Panc1 (cell line): ENCODE data around the gene SND1. TPM values are rescaled to one million over a fixed set of nuclear protein-coding genes. Genes with fewer than 3 reads are reported as not detected.

Experiments
- ATAC-seq: fragments of 200-7000 bp; cut with Tn5 transposase; 2 replicates; pipeline ENCODE4 v1.9.1; 2020; ENCODE audit warnings: mild to moderate bottlenecking, moderate library complexity
- BruUV-seq: library from RNA; stranded (reverse); fragments of 400-500 nt; replicated peaks from 2 replicates; lab custom pipeline; 2021; lab: Mats Ljungman, UMichigan
- CTCF ChIA-PET: fragments of 300-600 bp; sonication (Branson Sonifier 250); formaldehyde crosslinking; loops from one replicate; lab custom pipeline; 2022; ENCODE audit warnings: antibody characterized with exemption; lab: Charles Lee
- POLR2A ChIA-PET: fragments of 300-600 bp; sonication (Branson Sonifier 250); formaldehyde crosslinking; loops from one replicate; lab custom pipeline; 2022; ENCODE audit warnings: antibody characterized with exemption; lab: Charles Lee
- DNase-seq: peaks from one replicate; pipeline ENCODE4 v3.0.0-alpha.2; 2010; ENCODE audit warnings: low read depth, low spot score
- H3K27ac ChIP-seq: 2 replicates; pipeline ENCODE4 v1.5.1; 2011; ENCODE audit warnings: mild to moderate bottlenecking, low read length, inconsistent platforms
- H3K27me3 ChIP-seq: fragments of 200-500 bp; sonication (Bioruptor generic); 2 replicates; pipeline ENCODE4 v1.6.0; 2014; ENCODE audit warnings: low read length, inconsistent platforms; ENCODE audit not compliant: control insufficient read depth, insufficient read depth
- H3K36me3 ChIP-seq: fragments of 200-500 bp; sonication (Bioruptor generic); 2 replicates; pipeline ENCODE4 v1.5.1; 2014; ENCODE audit warnings: inconsistent platforms, mild to moderate bottlenecking, low read length, moderate library complexity; ENCODE audit not compliant: control insufficient read depth, insufficient read depth
- H3K4me1 ChIP-seq: 2 replicates; pipeline ENCODE4 v1.5.1; 2011; ENCODE audit warnings: inconsistent platforms, mild to moderate bottlenecking, low read length, moderate library complexity; ENCODE audit not compliant: control insufficient read depth, insufficient read depth
- H3K4me3 ChIP-seq, 2 experiments: 2 replicates each; pipeline ENCODE4 v1.5.1; 2011 to 2012; ENCODE audit warnings: low read depth in 2 of 2, low read length in 2 of 2, mild to moderate bottlenecking in 2 of 2, inconsistent platforms in 1 of 2, moderate library complexity in 1 of 2
- H3K9me3 ChIP-seq: fragments of 200-500 bp; sonication (Bioruptor generic); 2 replicates; pipeline ENCODE4 v1.5.1; 2014; ENCODE audit warnings: low read depth, mild to moderate bottlenecking, inconsistent platforms, low read length, moderate library complexity; ENCODE audit not compliant: control insufficient read depth, insufficient read depth
- POLR2AphosphoS5 ChIP-seq: IDR thresholded peaks from 2 replicates; pipeline ENCODE4 v1.6.1; 2012; ENCODE audit warnings: mild to moderate bottlenecking, low read depth, low read length, moderate library complexity
- REST ChIP-seq, 2 experiments: IDR thresholded peaks; 2 replicates each; pipeline ENCODE4 v1.6.1; 2011 to 2012; ENCODE audit warnings: low read depth in 2 of 2, control low read depth in 1 of 2, low read length in 1 of 2, mild to moderate bottlenecking in 1 of 2, moderate library complexity in 1 of 2; ENCODE audit not compliant: insufficient read depth in 1 of 2
- SIN3A ChIP-seq: IDR thresholded peaks from 2 replicates; pipeline ENCODE4 v1.6.1; 2012; ENCODE audit warnings: low read depth, mild to moderate bottlenecking, low read length, moderate library complexity, borderline replicate concordance; ENCODE audit not compliant: insufficient read depth
- TCF7L2 ChIP-seq: IDR thresholded peaks from 2 replicates; pipeline ENCODE4 v1.6.1; 2011; ENCODE audit warnings: mild to moderate bottlenecking, low read depth, low read length, inconsistent platforms
- in situ Hi-C: cut with HindIII; loops from 2 replicates; pipeline ENCODE4 v1.10.0; 2016; ENCODE audit warnings: low sequenced_read_pairs, low pct_unique_long_range_greater_than_20kb
- intact Hi-C: fragments of 100-400 bp; cut with micrococcal nuclease; formaldehyde crosslinking; loops from one replicate; pipeline ENCODE4 v1.10.0; 2022; ENCODE audit not compliant: unreplicated experiment
- total RNA-seq: library from RNA; stranded (reverse); gene quantifications from one replicate; pipeline ENCODE4 v1.2.1, GENCODE V29; 2021; ENCODE audit not compliant: unreplicated experiment
- TF ChIP-seq, protein P1 (sequence below): fragments of 450-650 bp; IDR thresholded peaks from 2 replicates; pipeline ENCODE4 v1.5.1; 2017; ENCODE audit warnings: mild to moderate bottlenecking

SND1 gene
- total RNA-seq, 1 experiment from 2014 or later = 176 TPM

DNA sequence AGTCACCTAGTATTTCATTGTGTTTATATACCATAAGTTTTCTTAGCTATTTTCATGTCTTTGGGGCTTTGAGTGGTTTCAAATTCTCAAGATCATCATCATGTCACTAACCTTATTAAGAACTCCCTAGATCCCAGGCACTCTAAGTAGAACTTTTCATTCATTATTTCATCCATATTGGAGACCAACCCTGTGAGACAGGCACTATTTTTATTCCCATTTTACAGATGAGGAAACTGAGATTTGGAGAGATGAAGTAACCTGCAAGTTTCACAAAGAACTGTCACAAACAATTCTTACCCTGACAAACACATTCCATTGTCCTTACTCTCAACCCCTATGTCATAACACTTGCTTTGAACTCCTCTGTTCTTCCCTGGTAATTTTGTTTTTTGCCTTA is 13.8 kb upstream of the SND1 start:
- Histone ChIP-seq H3K27ac (no peak overlapping the region), H3K4me1 (no peaks in the 10 kb centered on the region), H3K9me3 (no peaks in the 10 kb centered on the region), H3K27me3 (0 out of 2 replicates have a peak, but pooled peaks cover 2% of the 10 kb centered on the region), H3K4me3 (no peak overlapping the region), H3K36me3 (no peaks in the 10 kb centered on the region)
- in situ Hi-C loops (no loop called here), intact Hi-C loops (no loop called here)
- POLR2A ChIA-PET = no interaction called here
- DNase-seq = no peak
- BruUV-seq = no TSS peak
- CTCF ChIA-PET = no interaction called here
- no peak for TF ChIP-seq POLR2AphosphoS5
- no peak for TF ChIP-seq REST (IDR thresholded peaks at IDR 0.05; ENCODE audit: insufficient read depth in 1 of 2, low read depth in 2 of 2, low read length in 1 of 2)
- TF ChIP-seq SIN3A = no peak
- TF ChIP-seq TCF7L2 = no peak
- TF ChIP-seq, protein P1, sequence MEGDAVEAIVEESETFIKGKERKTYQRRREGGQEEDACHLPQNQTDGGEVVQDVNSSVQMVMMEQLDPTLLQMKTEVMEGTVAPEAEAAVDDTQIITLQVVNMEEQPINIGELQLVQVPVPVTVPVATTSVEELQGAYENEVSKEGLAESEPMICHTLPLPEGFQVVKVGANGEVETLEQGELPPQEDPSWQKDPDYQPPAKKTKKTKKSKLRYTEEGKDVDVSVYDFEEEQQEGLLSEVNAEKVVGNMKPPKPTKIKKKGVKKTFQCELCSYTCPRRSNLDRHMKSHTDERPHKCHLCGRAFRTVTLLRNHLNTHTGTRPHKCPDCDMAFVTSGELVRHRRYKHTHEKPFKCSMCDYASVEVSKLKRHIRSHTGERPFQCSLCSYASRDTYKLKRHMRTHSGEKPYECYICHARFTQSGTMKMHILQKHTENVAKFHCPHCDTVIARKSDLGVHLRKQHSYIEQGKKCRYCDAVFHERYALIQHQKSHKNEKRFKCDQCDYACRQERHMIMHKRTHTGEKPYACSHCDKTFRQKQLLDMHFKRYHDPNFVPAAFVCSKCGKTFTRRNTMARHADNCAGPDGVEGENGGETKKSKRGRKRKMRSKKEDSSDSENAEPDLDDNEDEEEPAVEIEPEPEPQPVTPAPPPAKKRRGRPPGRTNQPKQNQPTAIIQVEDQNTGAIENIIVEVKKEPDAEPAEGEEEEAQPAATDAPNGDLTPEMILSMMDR = no peak
- ATAC-seq = no peak

GRCh38 chr7:127644484-127644883 is 7.5 kb upstream of the SND1 start:
- Histone ChIP-seq H3K27ac (no peak overlapping the region), H3K4me3 (no peak overlapping the region), H3K4me1 (no peaks in the 10 kb centered on the region), H3K9me3 (no peaks in the 10 kb centered on the region), H3K27me3 (no peaks in the 10 kb centered on the region), H3K36me3 (no peaks in the 10 kb centered on the region)
- in situ Hi-C loops = no loop called here
- TF ChIP-seq REST (IDR thresholded peaks at IDR 0.05; ENCODE audit: insufficient read depth in 1 of 2, low read depth in 2 of 2, low read length in 1 of 2) (no peak), TCF7L2 (no peak)
- TF ChIP-seq, protein P1 = no peak
- ChIA-PET CTCF (no interaction called here), POLR2A (no interaction called here)
- intact Hi-C loops = no loop called here
- no TSS peak for BruUV-seq
- ATAC-seq = no peak
- DNase-seq = no peak
